Stomach smooth muscle (tissue), 2 donors: Measurements from ENCODE around the gene TMEM245.

Experiments
- H3K27ac ChIP-seq: one replicate; pipeline ENCODE4 v1.7.0; 2013; ENCODE audit warnings: mild to moderate bottlenecking, low read length, inconsistent platforms
- H3K27me3 ChIP-seq, 2 donors: one replicate each; pipeline ENCODE4 v1.7.0; 2013; ENCODE audit warnings: low read length in 2 of 2; ENCODE audit not compliant: insufficient read depth in 2 of 2, control insufficient read depth in 1 of 2
- H3K36me3 ChIP-seq, 2 donors: one replicate each; pipeline ENCODE4 v1.7.0; 2013; ENCODE audit warnings: low read length in 2 of 2; ENCODE audit not compliant: control insufficient read depth in 2 of 2, insufficient read depth in 2 of 2
- H3K4me1 ChIP-seq: one replicate; pipeline ENCODE4 v1.7.0; 2013; ENCODE audit warnings: low read length; ENCODE audit not compliant: control insufficient read depth, insufficient read depth
- H3K4me3 ChIP-seq, 2 donors: one replicate each; pipeline ENCODE4 v1.7.0; 2013; ENCODE audit warnings: low read length in 2 of 2
- H3K9ac ChIP-seq, 2 donors: one replicate each; pipeline ENCODE4 v1.7.0; 2013; ENCODE audit warnings: low read length in 2 of 2, mild to moderate bottlenecking in 1 of 2
- H3K9me3 ChIP-seq, 2 donors: one replicate each; pipeline ENCODE4 v1.7.0; 2013; ENCODE audit warnings: low read length in 2 of 2; ENCODE audit not compliant: control insufficient read depth in 2 of 2
- donor health status: healthy.
- donor health status: Pancreatic carcinoma.

Gene TMEM245

GRCh38 chr9:109088221-109088620 is 31.5 kb downstream of the TMEM245 start:
- no peaks in the 10 kb centered on the region for H3K4me1 ChIP-seq
- H3K27me3 ChIP-seq = no peaks in the 10 kb centered on the region
- H3K36me3 ChIP-seq = peaks cover 7 to 23% of the 10 kb centered on the region in 2 donors
- no peak overlapping the region for H3K27ac ChIP-seq
- no peak overlapping the region for H3K9ac ChIP-seq
- no peaks in the 10 kb centered on the region for H3K9me3 ChIP-seq
- H3K4me3 ChIP-seq = no peak overlapping the region

GRCh38 chr9:109087795-109088194 is 32.0 kb downstream of the TMEM245 start:
- Histone ChIP-seq H3K36me3 (peaks cover 7 to 22% of the 10 kb centered on the region in 2 donors), H3K27ac (no peak overlapping the region), H3K4me3 (no peak overlapping the region)

GRCh38 chr9:109086221-109086620 is 33.5 kb downstream of the TMEM245 start:
- Histone ChIP-seq H3K9ac (no peak overlapping the region), H3K27ac (no peak overlapping the region), H3K36me3 (peaks cover 7 to 16% of the 10 kb centered on the region in 2 donors)

More at GRCh38 chr9:109087795-109088194, 32.0 kb downstream of the TMEM245 start:
- Histone ChIP-seq H3K9ac (no peak overlapping the region), H3K4me1 (no peaks in the 10 kb centered on the region), H3K27me3 (no peaks in the 10 kb centered on the region), H3K9me3 (no peaks in the 10 kb centered on the region)

GRCh38 chr9:109085510-109085909 is 34.2 kb downstream of the TMEM245 start:
- Histone ChIP-seq H3K27ac (no peak overlapping the region), H3K9ac (no peak overlapping the region), H3K9me3 (no peaks in the 10 kb centered on the region), H3K36me3 (peaks cover 2 to 11% of the 10 kb centered on the region in 2 donors), H3K4me1 (no peaks in the 10 kb centered on the region), H3K4me3 (no peak overlapping the region), H3K27me3 (no peaks in the 10 kb centered on the region)

More at GRCh38 chr9:109086221-109086620, 33.5 kb downstream of the TMEM245 start:
- Histone ChIP-seq H3K27me3 (no peaks in the 10 kb centered on the region), H3K4me1 (no peaks in the 10 kb centered on the region), H3K4me3 (no peak overlapping the region), H3K9me3 (no peaks in the 10 kb centered on the region)

- H3K9me3 ChIP-seq = no peaks in the 10 kb centered on the region
- no peaks in the 10 kb centered on the region for H3K27me3 ChIP-seq
- no peak overlapping the region for H3K27ac ChIP-seq
- peaks cover 2 to 9% of the 10 kb centered on the region in 2 donors for H3K36me3 ChIP-seq
- H3K9ac ChIP-seq = no peak overlapping the region
- no peaks in the 10 kb centered on the region for H3K4me1 ChIP-seq
- H3K4me3 ChIP-seq = no peak overlapping the region
Observed at GRCh38 chr9:109083813-109084405, 35.8 kb downstream of the TMEM245 start.

GRCh38 chr9:109083141-109083540 is 36.6 kb downstream of the TMEM245 start:
- peaks cover 2 to 9% of the 10 kb centered on the region in 2 donors for H3K36me3 ChIP-seq

GRCh38 chr9:109082091-109082620 is 37.6 kb downstream of the TMEM245 start:
- no peak overlapping the region for H3K9ac ChIP-seq
- H3K27me3 ChIP-seq = no peaks in the 10 kb centered on the region
- no peak overlapping the region for H3K27ac ChIP-seq
- H3K4me1 ChIP-seq = peaks cover 3% of the 10 kb centered on the region
- H3K4me3 ChIP-seq = peak overlapping the region in 1 of 2 donors; percentile 31
- no peaks in the 10 kb centered on the region for H3K9me3 ChIP-seq
- H3K36me3 ChIP-seq = peaks cover 0 to 9% of the 10 kb centered on the region in 2 donors

More at GRCh38 chr9:109083141-109083540, 36.6 kb downstream of the TMEM245 start:
- H3K27me3 ChIP-seq = no peaks in the 10 kb centered on the region
- H3K9ac ChIP-seq = no peak overlapping the region
- no peaks in the 10 kb centered on the region for H3K9me3 ChIP-seq
- H3K4me1 ChIP-seq = peaks cover 3% of the 10 kb centered on the region
- H3K27ac ChIP-seq = no peak overlapping the region
- no peak overlapping the region for H3K4me3 ChIP-seq

- H3K27ac ChIP-seq = no peak overlapping the region
- H3K4me1 ChIP-seq = peaks cover 3% of the 10 kb centered on the region
- peaks cover 19 to 34% of the 10 kb centered on the region in 2 donors for H3K36me3 ChIP-seq
- H3K9ac ChIP-seq = no peak overlapping the region
- H3K9me3 ChIP-seq = no peaks in the 10 kb centered on the region
- H3K27me3 ChIP-seq = no peaks in the 10 kb centered on the region
- H3K4me3 ChIP-seq = no peak overlapping the region
Observed at GRCh38 chr9:109074236-109074889, 45.4 kb downstream of the TMEM245 start.

- Histone ChIP-seq H3K9ac (no peak overlapping the region), H3K4me3 (no peak overlapping the region), H3K27ac (no peak overlapping the region), H3K4me1 (no peaks in the 10 kb centered on the region), H3K9me3 (no peaks in the 10 kb centered on the region), H3K36me3 (peaks cover 29 to 37% of the 10 kb centered on the region in 2 donors), H3K27me3 (no peaks in the 10 kb centered on the region)
Observed at GRCh38 chr9:109072821-109073435, 46.8 kb downstream of the TMEM245 start.

GRCh38 chr9:109072133-109072692 is 47.5 kb downstream of the TMEM245 start:
- Histone ChIP-seq H3K27me3 (no peaks in the 10 kb centered on the region), H3K4me1 (no peaks in the 10 kb centered on the region), H3K9me3 (no peaks in the 10 kb centered on the region), H3K27ac (no peak overlapping the region), H3K9ac (no peak overlapping the region), H3K36me3 (peaks cover 36 to 42% of the 10 kb centered on the region in 2 donors), H3K4me3 (no peak overlapping the region)
